Hepatocyte (in vitro differentiated cells): ENCODE measurements around the gene TTN.

Experiments
- EZH2 ChIP-seq: fragments of 200-600 bp; sonication (generic); IDR thresholded peaks from 2 replicates; pipeline ENCODE4 v1.6.1; 2016; ENCODE audit warnings: antibody characterized with exemption, mild to moderate bottlenecking, borderline replicate concordance
- EZH2phosphoT487 ChIP-seq: fragments of 200-600 bp; sonication (generic); IDR thresholded peaks from one replicate; pipeline ENCODE4 v1.6.1; 2018; ENCODE audit warnings: antibody characterized with exemption, mild to moderate bottlenecking, low read depth, moderate library complexity; ENCODE audit not compliant: unreplicated experiment, severe bottlenecking
- TF ChIP-seq, protein P1 (sequence below): fragments of 200-600 bp; sonication (generic); IDR thresholded peaks from 2 replicates; pipeline ENCODE4 v1.5.1; 2016; ENCODE audit warnings: antibody characterized with exemption, mild to moderate bottlenecking; ENCODE audit not compliant: poor library complexity

GRCh38 chr2:178747767-178748166 is 59.5 kb downstream of the TTN start:
- TF ChIP-seq, protein P1, sequence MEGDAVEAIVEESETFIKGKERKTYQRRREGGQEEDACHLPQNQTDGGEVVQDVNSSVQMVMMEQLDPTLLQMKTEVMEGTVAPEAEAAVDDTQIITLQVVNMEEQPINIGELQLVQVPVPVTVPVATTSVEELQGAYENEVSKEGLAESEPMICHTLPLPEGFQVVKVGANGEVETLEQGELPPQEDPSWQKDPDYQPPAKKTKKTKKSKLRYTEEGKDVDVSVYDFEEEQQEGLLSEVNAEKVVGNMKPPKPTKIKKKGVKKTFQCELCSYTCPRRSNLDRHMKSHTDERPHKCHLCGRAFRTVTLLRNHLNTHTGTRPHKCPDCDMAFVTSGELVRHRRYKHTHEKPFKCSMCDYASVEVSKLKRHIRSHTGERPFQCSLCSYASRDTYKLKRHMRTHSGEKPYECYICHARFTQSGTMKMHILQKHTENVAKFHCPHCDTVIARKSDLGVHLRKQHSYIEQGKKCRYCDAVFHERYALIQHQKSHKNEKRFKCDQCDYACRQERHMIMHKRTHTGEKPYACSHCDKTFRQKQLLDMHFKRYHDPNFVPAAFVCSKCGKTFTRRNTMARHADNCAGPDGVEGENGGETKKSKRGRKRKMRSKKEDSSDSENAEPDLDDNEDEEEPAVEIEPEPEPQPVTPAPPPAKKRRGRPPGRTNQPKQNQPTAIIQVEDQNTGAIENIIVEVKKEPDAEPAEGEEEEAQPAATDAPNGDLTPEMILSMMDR = no peak
- TF ChIP-seq EZH2 (no peak), EZH2phosphoT487 (no peak)
